Measurements from ENCODE around the gene IQGAP3.

IQGAP3 gene

GRCh38 chr1:156549390-156549789 lies 23.0 kb downstream of the IQGAP3 start:
- H3K27ac ChIP-seq (ENCODE audit: low read depth, low read length), result no peak overlapping the region
- no peak overlapping the region for H3K4me3 ChIP-seq (ENCODE audit: low read depth in 1 of 5, low read length in 5 of 5)
- H3K9me3 ChIP-seq (ENCODE audit: control insufficient read depth in 5 of 5, low read length in 5 of 5), result no peaks in the 10 kb centered on the region
- H3K36me3 ChIP-seq (ENCODE audit: control insufficient read depth in 5 of 5, insufficient read depth in 5 of 5, low read length in 5 of 5), result no peaks in the 10 kb centered on the region
- no peaks in the 10 kb centered on the region for H3K27me3 ChIP-seq (ENCODE audit: control insufficient read depth in 5 of 5, insufficient read depth in 4 of 5, low read length in 5 of 5)
- peaks cover 0 to 4% (median 0%) of the 10 kb centered on the region in 5 donors for H3K4me1 ChIP-seq (ENCODE audit: control insufficient read depth in 5 of 5, insufficient read depth in 5 of 5, low read length in 5 of 5)
- H3K9ac ChIP-seq (ENCODE audit: low read length in 5 of 5), result no peak overlapping the region

- Histone ChIP-seq H3K27me3 (ENCODE audit: control insufficient read depth in 5 of 5, insufficient read depth in 4 of 5, low read length in 5 of 5) (no peaks in the 10 kb centered on the region), H3K27ac (ENCODE audit: low read depth, low read length) (no peak overlapping the region), H3K4me3 (ENCODE audit: low read depth in 1 of 5, low read length in 5 of 5) (no peak overlapping the region), H3K36me3 (ENCODE audit: control insufficient read depth in 5 of 5, insufficient read depth in 5 of 5, low read length in 5 of 5) (no peaks in the 10 kb centered on the region), H3K9ac (ENCODE audit: low read length in 5 of 5) (no peak overlapping the region), H3K9me3 (ENCODE audit: control insufficient read depth in 5 of 5, low read length in 5 of 5) (no peaks in the 10 kb centered on the region), H3K4me1 (ENCODE audit: control insufficient read depth in 5 of 5, insufficient read depth in 5 of 5, low read length in 5 of 5) (peaks cover 0 to under 1% (median 0%) of the 10 kb centered on the region in 5 donors)
These were observed 24.4 kb downstream of the IQGAP3 start for GRCh38 chr1:156547982-156548381.

DNA sequence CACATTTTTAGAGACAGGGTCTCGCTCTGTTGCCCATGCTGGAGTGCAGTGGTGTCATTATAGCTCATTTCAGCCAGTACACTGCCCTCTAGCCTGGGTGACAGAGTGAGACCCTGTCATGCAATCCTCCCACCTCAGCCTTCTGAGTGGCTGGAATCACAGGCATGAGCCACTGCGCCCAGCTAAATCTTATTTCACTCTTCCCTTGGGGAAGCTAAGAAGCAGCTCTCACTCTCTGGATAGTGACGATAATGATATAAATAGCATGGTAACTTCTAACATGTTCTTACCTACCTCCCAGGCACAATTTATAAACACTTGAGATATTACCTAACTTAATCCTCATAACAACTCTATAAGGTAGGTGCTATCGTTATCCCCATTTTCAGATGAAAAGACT lies 24.9 kb downstream of the IQGAP3 start:
- Histone ChIP-seq H3K4me1 (ENCODE audit: control insufficient read depth in 5 of 5, insufficient read depth in 5 of 5, low read length in 5 of 5) (no peaks in the 10 kb centered on the region), H3K9me3 (ENCODE audit: control insufficient read depth in 5 of 5, low read length in 5 of 5) (no peaks in the 10 kb centered on the region), H3K36me3 (ENCODE audit: control insufficient read depth in 5 of 5, insufficient read depth in 5 of 5, low read length in 5 of 5) (no peaks in the 10 kb centered on the region), H3K4me3 (ENCODE audit: low read depth in 1 of 5, low read length in 5 of 5) (no peak overlapping the region), H3K27ac (ENCODE audit: low read depth, low read length) (no peak overlapping the region), H3K9ac (ENCODE audit: low read length in 5 of 5) (no peak overlapping the region), H3K27me3 (ENCODE audit: control insufficient read depth in 5 of 5, insufficient read depth in 4 of 5, low read length in 5 of 5) (no peaks in the 10 kb centered on the region)

- H3K27ac ChIP-seq (ENCODE audit: low read depth, low read length), result no peak overlapping the region
- no peak overlapping the region for H3K9ac ChIP-seq (ENCODE audit: low read length in 5 of 5)
- no peaks in the 10 kb centered on the region for H3K27me3 ChIP-seq (ENCODE audit: control insufficient read depth in 5 of 5, insufficient read depth in 4 of 5, low read length in 5 of 5)
- no peaks in the 10 kb centered on the region for H3K9me3 ChIP-seq (ENCODE audit: control insufficient read depth in 5 of 5, low read length in 5 of 5)
- peaks cover 0 to under 1% (median 0%) of the 10 kb centered on the region in 5 donors for H3K4me1 ChIP-seq (ENCODE audit: control insufficient read depth in 5 of 5, insufficient read depth in 5 of 5, low read length in 5 of 5)
- H3K4me3 ChIP-seq (ENCODE audit: low read depth in 1 of 5, low read length in 5 of 5), result no peak overlapping the region
- no peaks in the 10 kb centered on the region for H3K36me3 ChIP-seq (ENCODE audit: control insufficient read depth in 5 of 5, insufficient read depth in 5 of 5, low read length in 5 of 5)
These were observed 26.1 kb downstream of the IQGAP3 start for GRCh38 chr1:156546267-156546666.

DNA sequence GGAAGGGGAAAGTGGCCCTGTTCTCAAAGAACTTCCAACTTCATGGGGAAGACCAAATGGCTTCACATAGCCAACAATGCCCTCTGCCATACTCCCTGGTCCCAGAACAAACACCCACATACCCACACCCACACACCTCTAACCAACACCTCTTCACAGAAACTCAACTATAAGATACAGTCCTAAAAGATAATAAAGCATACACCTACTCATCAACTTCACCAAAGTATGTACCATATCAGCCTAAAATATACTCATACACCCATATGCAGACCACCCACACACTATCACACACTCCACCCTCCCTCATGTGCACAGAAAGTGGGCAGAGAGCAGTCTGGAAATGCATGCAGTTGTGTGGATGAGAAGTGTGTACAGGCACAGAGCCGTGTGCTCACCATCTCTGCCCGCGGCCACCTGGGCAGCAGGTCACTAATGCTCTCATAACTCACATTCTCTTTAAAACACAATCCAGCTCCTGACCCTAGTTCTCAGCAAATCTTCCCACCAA lies 27.7 kb downstream of the IQGAP3 start:
- no peak overlapping the region for H3K4me3 ChIP-seq (ENCODE audit: low read depth in 1 of 5, low read length in 5 of 5)
- H3K27me3 ChIP-seq (ENCODE audit: control insufficient read depth in 5 of 5, insufficient read depth in 4 of 5, low read length in 5 of 5), result no peaks in the 10 kb centered on the region
- H3K27ac ChIP-seq (ENCODE audit: low read depth, low read length), result no peak overlapping the region
- H3K4me1 ChIP-seq (ENCODE audit: control insufficient read depth in 5 of 5, insufficient read depth in 5 of 5, low read length in 5 of 5), result peaks cover 0 to 14% (median under 1%) of the 10 kb centered on the region in 5 donors
- H3K9ac ChIP-seq (ENCODE audit: low read length in 5 of 5), result no peak overlapping the region
- no peaks in the 10 kb centered on the region for H3K36me3 ChIP-seq (ENCODE audit: control insufficient read depth in 5 of 5, insufficient read depth in 5 of 5, low read length in 5 of 5)
- no peaks in the 10 kb centered on the region for H3K9me3 ChIP-seq (ENCODE audit: control insufficient read depth in 5 of 5, low read length in 5 of 5)

DNA sequence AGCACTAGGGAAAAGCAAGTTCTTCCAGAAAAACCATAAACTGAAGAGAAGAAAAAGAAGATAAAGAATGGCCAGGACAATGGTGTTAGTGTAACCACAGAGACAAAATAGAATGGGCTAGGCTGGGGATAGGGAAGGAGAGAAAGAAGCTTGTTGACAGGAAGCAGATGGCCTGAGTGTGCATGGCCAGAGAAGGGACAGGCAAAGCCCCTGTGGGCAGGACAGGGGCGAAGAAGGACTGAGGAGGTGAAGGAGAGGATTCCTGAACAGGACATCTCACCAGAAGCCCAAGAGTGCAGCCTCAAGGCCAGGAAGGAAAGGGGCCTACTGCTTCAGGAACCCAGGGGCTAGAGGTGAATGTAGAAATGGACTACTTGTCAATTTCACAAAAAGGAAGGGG lies 29.3 kb downstream of the IQGAP3 start:
- Histone ChIP-seq H3K36me3 (ENCODE audit: control insufficient read depth in 5 of 5, insufficient read depth in 5 of 5, low read length in 5 of 5) (no peaks in the 10 kb centered on the region), H3K27ac (ENCODE audit: low read depth, low read length) (no peak overlapping the region), H3K4me1 (ENCODE audit: control insufficient read depth in 5 of 5, insufficient read depth in 5 of 5, low read length in 5 of 5) (peaks cover 0 to 19% (median 3%) of the 10 kb centered on the region in 5 donors), H3K9ac (ENCODE audit: low read length in 5 of 5) (no peak overlapping the region), H3K27me3 (ENCODE audit: control insufficient read depth in 5 of 5, insufficient read depth in 4 of 5, low read length in 5 of 5) (no peaks in the 10 kb centered on the region), H3K4me3 (ENCODE audit: low read depth in 1 of 5, low read length in 5 of 5) (no peak overlapping the region), H3K9me3 (ENCODE audit: control insufficient read depth in 5 of 5, low read length in 5 of 5) (no peaks in the 10 kb centered on the region)

GRCh38 chr1:156540955-156541354 lies 31.4 kb downstream of the IQGAP3 start:
- H3K9ac ChIP-seq (ENCODE audit: low read length in 5 of 5), result no peak overlapping the region
- H3K27ac ChIP-seq (ENCODE audit: low read depth, low read length), result no peak overlapping the region
- peaks cover 0 to 19% (median 3%) of the 10 kb centered on the region in 5 donors for H3K4me1 ChIP-seq (ENCODE audit: control insufficient read depth in 5 of 5, insufficient read depth in 5 of 5, low read length in 5 of 5)
- H3K9me3 ChIP-seq (ENCODE audit: control insufficient read depth in 5 of 5, low read length in 5 of 5), result no peaks in the 10 kb centered on the region
- H3K27me3 ChIP-seq (ENCODE audit: control insufficient read depth in 5 of 5, insufficient read depth in 4 of 5, low read length in 5 of 5), result no peaks in the 10 kb centered on the region
- H3K4me3 ChIP-seq (ENCODE audit: low read depth in 1 of 5, low read length in 5 of 5), result no peak overlapping the region
- H3K36me3 ChIP-seq (ENCODE audit: control insufficient read depth in 5 of 5, insufficient read depth in 5 of 5, low read length in 5 of 5), result no peaks in the 10 kb centered on the region

GRCh38 chr1:156539818-156540355 lies 32.5 kb downstream of the IQGAP3 start:
- Histone ChIP-seq H3K27ac (ENCODE audit: low read depth, low read length) (no peak overlapping the region), H3K9ac (ENCODE audit: low read length in 5 of 5) (no peak overlapping the region), H3K4me3 (ENCODE audit: low read depth in 1 of 5, low read length in 5 of 5) (no peak overlapping the region), H3K9me3 (ENCODE audit: control insufficient read depth in 5 of 5, low read length in 5 of 5) (no peaks in the 10 kb centered on the region), H3K27me3 (ENCODE audit: control insufficient read depth in 5 of 5, insufficient read depth in 4 of 5, low read length in 5 of 5) (no peaks in the 10 kb centered on the region), H3K4me1 (ENCODE audit: control insufficient read depth in 5 of 5, insufficient read depth in 5 of 5, low read length in 5 of 5) (peaks cover 0 to 19% (median 3%) of the 10 kb centered on the region in 5 donors), H3K36me3 (ENCODE audit: control insufficient read depth in 5 of 5, insufficient read depth in 5 of 5, low read length in 5 of 5) (no peaks in the 10 kb centered on the region)

DNA sequence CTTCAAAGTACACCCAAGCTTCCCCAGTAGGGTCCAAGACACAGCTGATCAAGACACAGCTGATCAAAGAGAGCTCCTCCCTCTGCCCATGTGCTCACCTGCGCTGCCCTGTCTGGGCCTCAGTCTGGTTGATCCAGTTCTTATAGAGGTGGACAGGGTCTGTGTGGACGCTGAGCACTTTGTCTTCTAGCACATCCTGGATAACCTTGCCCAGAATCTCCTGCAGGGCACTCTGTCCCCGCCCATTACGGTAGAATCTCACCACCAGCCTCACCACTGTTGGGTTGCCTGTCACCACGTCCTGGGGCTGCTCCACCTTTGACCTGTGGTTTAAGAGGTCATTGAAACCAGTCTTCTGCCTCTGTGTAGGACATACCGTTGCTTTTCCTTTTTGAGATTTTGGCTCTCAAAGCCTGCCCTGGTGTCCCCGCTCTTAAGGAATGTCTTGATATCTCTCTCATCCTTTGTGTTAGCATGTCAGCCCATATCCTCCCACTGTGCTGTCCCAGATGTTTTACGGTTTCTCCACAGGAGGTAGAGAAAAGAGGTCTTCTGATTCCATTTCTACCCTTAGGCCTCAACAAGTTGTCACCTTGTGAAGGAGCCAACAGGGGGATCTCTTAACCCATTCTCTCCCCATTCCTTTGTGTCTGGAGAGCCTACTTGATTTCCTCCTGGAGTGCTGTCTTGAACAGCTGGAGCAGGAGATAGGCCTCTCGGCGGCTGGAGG lies 33.5 kb downstream of the IQGAP3 start:
- H3K36me3 ChIP-seq (ENCODE audit: control insufficient read depth in 5 of 5, insufficient read depth in 5 of 5, low read length in 5 of 5), result no peaks in the 10 kb centered on the region

GRCh38 chr1:156537027-156537426 lies 35.3 kb downstream of the IQGAP3 start:
- peaks cover 0 to 19% (median 3%) of the 10 kb centered on the region in 5 donors for H3K4me1 ChIP-seq (ENCODE audit: control insufficient read depth in 5 of 5, insufficient read depth in 5 of 5, low read length in 5 of 5)
- no peaks in the 10 kb centered on the region for H3K27me3 ChIP-seq (ENCODE audit: control insufficient read depth in 5 of 5, insufficient read depth in 4 of 5, low read length in 5 of 5)
- H3K9me3 ChIP-seq (ENCODE audit: control insufficient read depth in 5 of 5, low read length in 5 of 5), result no peaks in the 10 kb centered on the region
- H3K27ac ChIP-seq (ENCODE audit: low read depth, low read length), result no peak overlapping the region
- no peak overlapping the region for H3K4me3 ChIP-seq (ENCODE audit: low read depth in 1 of 5, low read length in 5 of 5)
- H3K9ac ChIP-seq (ENCODE audit: low read length in 5 of 5), result no peak overlapping the region
- no peaks in the 10 kb centered on the region for H3K36me3 ChIP-seq (ENCODE audit: control insufficient read depth in 5 of 5, insufficient read depth in 5 of 5, low read length in 5 of 5)

More for the DNA sequence above, 33.5 kb downstream of the IQGAP3 start:
- Histone ChIP-seq H3K27me3 (ENCODE audit: control insufficient read depth in 5 of 5, insufficient read depth in 4 of 5, low read length in 5 of 5) (no peaks in the 10 kb centered on the region), H3K9ac (ENCODE audit: low read length in 5 of 5) (no peak overlapping the region), H3K9me3 (ENCODE audit: control insufficient read depth in 5 of 5, low read length in 5 of 5) (no peaks in the 10 kb centered on the region), H3K4me1 (ENCODE audit: control insufficient read depth in 5 of 5, insufficient read depth in 5 of 5, low read length in 5 of 5) (peaks cover 0 to 19% (median 3%) of the 10 kb centered on the region in 5 donors), H3K4me3 (ENCODE audit: low read depth in 1 of 5, low read length in 5 of 5) (no peak overlapping the region), H3K27ac (ENCODE audit: low read depth, low read length) (no peak overlapping the region)
